Embryonic facial prominence (tissue), 1 donor: Measurements from ENCODE around the gene SLC22A4.

Experiments
- DNase-seq: peaks from one replicate; pipeline ENCODE4 v3.0.0-alpha.2; 2016; ENCODE audit errors: extremely low spot score

SLC22A4 gene

GRCh38 chr5:132293992-132294727 is at the start of gene SLC22A4:
TSS of gene SLC22A4 (plus strand) at chr5:132294394. CDS start at chr5:132294617, 223 bp downstream.
- peak; percentile 76 for DNase-seq

- DNase-seq: no peak
Observed at GRCh38 chr5:132245593-132245992, 48.6 kb upstream of the SLC22A4 start.

GRCh38 chr5:132246806-132247205 is 47.4 kb upstream of the SLC22A4 start:
- no peak for DNase-seq

GRCh38 chr5:132250547-132250946 is 43.6 kb upstream of the SLC22A4 start:
- no peak for DNase-seq

- no peak for DNase-seq
Observed at GRCh38 chr5:132251220-132251725, 42.9 kb upstream of the SLC22A4 start.

GRCh38 chr5:132253008-132253441 is 41.2 kb upstream of the SLC22A4 start:
- DNase-seq: no peak

GRCh38 chr5:132253452-132254320 is 40.5 kb upstream of the SLC22A4 start:
- no peak for DNase-seq

- DNase-seq: no peak
Observed at GRCh38 chr5:132254321-132254977, 39.7 kb upstream of the SLC22A4 start.

GRCh38 chr5:132256086-132256782 is 38.0 kb upstream of the SLC22A4 start:
- no peak for DNase-seq

- DNase-seq: no peak
Observed at GRCh38 chr5:132256783-132257130, 37.4 kb upstream of the SLC22A4 start.

GRCh38 chr5:132257131-132258101 is 36.8 kb upstream of the SLC22A4 start, which contains the start of gene PDLIM4:
TSS of gene PDLIM4 (plus strand) at chr5:132257696. CDS start at chr5:132257735, 39 bp downstream.
- no peak for DNase-seq

- DNase-seq: no peak
Observed at GRCh38 chr5:132258102-132259068, 35.8 kb upstream of the SLC22A4 start.

- peak; percentile 71 for DNase-seq
Observed at GRCh38 chr5:132259069-132259851, 34.9 kb upstream of the SLC22A4 start.

GRCh38 chr5:132260051-132260450 is 34.1 kb upstream of the SLC22A4 start:
- DNase-seq: no peak

GRCh38 chr5:132260714-132261551 is 33.3 kb upstream of the SLC22A4 start:
- DNase-seq: no peak

- DNase-seq: no peak
Observed at GRCh38 chr5:132261881-132262845, 32.0 kb upstream of the SLC22A4 start.
